Parathyroid adenoma (tissue), 2 donors: ENCODE results near the gene INCA1.
A peak's percentile ranks its signal among the peaks of the same experiment; 100 is the strongest.

ENCODE experiments used
- H2AFZ ChIP-seq: fragments of 300-600 bp; sonication (generic); one replicate; pipeline ENCODE4 v1.7.0; 2017; ENCODE audit warnings: antibody characterized with exemption, mild to moderate bottlenecking
- H3K27ac ChIP-seq: fragments of 300-600 bp; sonication (generic); one replicate; pipeline ENCODE4 v1.7.0; 2017
- H3K27me3 ChIP-seq: fragments of 300-600 bp; sonication (generic); one replicate; pipeline ENCODE4 v1.7.0; 2017; ENCODE audit warnings: low read length; ENCODE audit not compliant: control insufficient read depth, insufficient read depth
- H3K36me3 ChIP-seq: fragments of 300-600 bp; sonication (generic); one replicate; pipeline ENCODE4 v1.7.0; 2017; ENCODE audit warnings: low read length; ENCODE audit not compliant: control insufficient read depth, insufficient read depth
- H3K4me1 ChIP-seq: fragments of 300-600 bp; sonication (generic); one replicate; pipeline ENCODE4 v1.7.0; 2017; ENCODE audit warnings: control low read depth
- H3K4me2 ChIP-seq: fragments of 300-600 bp; sonication (generic); one replicate; pipeline ENCODE4 v1.7.0; 2017; ENCODE audit warnings: low read length
- H3K4me3 ChIP-seq: fragments of 300-600 bp; sonication (generic); one replicate; pipeline ENCODE4 v1.7.0; 2017; ENCODE audit warnings: low read depth, low read length
- H3K79me2 ChIP-seq: fragments of 300-600 bp; sonication (generic); one replicate; pipeline ENCODE4 v1.7.0; 2017; ENCODE audit warnings: control low read depth
- H3K9ac ChIP-seq: fragments of 300-600 bp; sonication (generic); one replicate; pipeline ENCODE4 v1.7.0; 2017; ENCODE audit warnings: mild to moderate bottlenecking
- H3K9me3 ChIP-seq: fragments of 300-600 bp; sonication (generic); one replicate; pipeline ENCODE4 v1.7.0; 2017; ENCODE audit warnings: low read length; ENCODE audit not compliant: control insufficient read depth
- TF ChIP-seq, protein P1 (sequence below): fragments of 300-600 bp; sonication (generic); IDR thresholded peaks from one replicate; pipeline ENCODE4 v1.7.0; 2017; ENCODE audit warnings: antibody characterized with exemption, mild to moderate bottlenecking
- donor health status: primary hyperparathyroidism.

Gene INCA1

GRCh38 chr17:4939546-4939795 is 57.9 kb downstream of the INCA1 start:
- Histone ChIP-seq H3K79me2 (peaks cover 20% of the 10 kb centered on the region), H3K4me1 (peaks cover 17% of the 10 kb centered on the region), H3K27ac (peak overlapping the region; percentile 91), H3K9ac (peak overlapping the region; percentile 39), H3K9me3 (no peaks in the 10 kb centered on the region), H3K4me2 (peak overlapping the region; percentile 97), H3K36me3 (no peaks in the 10 kb centered on the region), H3K4me3 (peak overlapping the region; percentile 91), H2AFZ (peak overlapping the region; percentile 81), H3K27me3 (no peaks in the 10 kb centered on the region)
- TF ChIP-seq, protein P1, sequence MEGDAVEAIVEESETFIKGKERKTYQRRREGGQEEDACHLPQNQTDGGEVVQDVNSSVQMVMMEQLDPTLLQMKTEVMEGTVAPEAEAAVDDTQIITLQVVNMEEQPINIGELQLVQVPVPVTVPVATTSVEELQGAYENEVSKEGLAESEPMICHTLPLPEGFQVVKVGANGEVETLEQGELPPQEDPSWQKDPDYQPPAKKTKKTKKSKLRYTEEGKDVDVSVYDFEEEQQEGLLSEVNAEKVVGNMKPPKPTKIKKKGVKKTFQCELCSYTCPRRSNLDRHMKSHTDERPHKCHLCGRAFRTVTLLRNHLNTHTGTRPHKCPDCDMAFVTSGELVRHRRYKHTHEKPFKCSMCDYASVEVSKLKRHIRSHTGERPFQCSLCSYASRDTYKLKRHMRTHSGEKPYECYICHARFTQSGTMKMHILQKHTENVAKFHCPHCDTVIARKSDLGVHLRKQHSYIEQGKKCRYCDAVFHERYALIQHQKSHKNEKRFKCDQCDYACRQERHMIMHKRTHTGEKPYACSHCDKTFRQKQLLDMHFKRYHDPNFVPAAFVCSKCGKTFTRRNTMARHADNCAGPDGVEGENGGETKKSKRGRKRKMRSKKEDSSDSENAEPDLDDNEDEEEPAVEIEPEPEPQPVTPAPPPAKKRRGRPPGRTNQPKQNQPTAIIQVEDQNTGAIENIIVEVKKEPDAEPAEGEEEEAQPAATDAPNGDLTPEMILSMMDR, result no peak

DNA sequence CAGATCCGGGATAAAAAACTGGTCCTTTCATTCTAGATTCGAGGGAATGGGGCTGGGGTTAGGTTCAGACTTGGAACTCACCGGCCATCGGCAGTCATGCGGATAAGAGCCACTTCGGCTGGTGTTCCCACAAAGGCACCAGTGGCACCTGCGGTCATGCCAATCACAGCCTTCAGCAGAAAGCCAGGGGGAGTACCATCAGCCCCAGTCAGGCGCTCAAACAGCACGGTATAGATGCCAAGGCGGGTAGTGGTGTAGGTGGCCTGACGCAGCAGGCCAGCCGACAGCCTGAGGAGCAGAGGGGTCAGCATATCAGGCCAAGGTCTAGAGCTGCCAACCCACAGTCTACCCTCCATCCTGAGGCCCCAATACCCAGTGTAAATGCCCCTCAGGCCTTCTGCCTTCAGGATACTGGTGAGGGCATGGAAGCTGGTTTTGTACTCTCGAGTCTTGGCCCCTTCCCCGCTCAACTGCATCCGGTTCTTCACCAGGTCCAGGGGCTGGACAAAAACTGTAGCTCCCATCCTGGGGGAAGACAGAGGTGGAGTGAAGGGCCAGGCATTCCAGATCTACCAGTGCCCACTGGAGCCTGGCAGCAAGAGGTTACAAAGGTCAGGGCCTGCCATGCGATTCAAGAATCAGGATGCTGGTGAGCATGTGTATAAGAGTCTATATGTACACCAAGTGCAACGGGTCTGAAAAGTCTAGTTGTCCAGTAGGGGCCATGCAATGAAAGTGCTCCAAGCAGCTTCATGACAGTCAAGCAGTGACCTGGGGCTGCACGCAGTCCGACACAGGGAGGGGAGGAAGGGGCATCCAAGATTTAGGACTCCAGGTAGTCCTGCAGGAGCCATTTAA is 58.4 kb downstream of the INCA1 start:
- Histone ChIP-seq H3K4me1 (peaks cover 17% of the 10 kb centered on the region), H3K36me3 (no peaks in the 10 kb centered on the region)
- TF ChIP-seq, protein P1, result no peak

More for the DNA sequence above, 58.4 kb downstream of the INCA1 start:
- Histone ChIP-seq H3K27ac (peak overlapping the region; percentile 91), H3K4me2 (peak overlapping the region; percentile 97), H3K9ac (peak overlapping the region; percentile 39), H3K4me3 (peak overlapping the region; percentile 91), H3K79me2 (peaks cover 20% of the 10 kb centered on the region), H2AFZ (peak overlapping the region; percentile 81), H3K9me3 (no peaks in the 10 kb centered on the region), H3K27me3 (no peaks in the 10 kb centered on the region)
